Measurements from ENCODE around the gene SPDYE2.
"Not testable (repeated sequence)": the region's sequence is repeated elsewhere in the genome, so short reads cannot be mapped to it uniquely, and the experiment has no call there.

Gene SPDYE2

GRCh38 chr7:102602317-102602716 lies 51.3 kb downstream of the SPDYE2 start:
- not testable (repeated sequence) for DNase-seq (ENCODE audit: low read depth in 2 of 3, low spot score in 2 of 3)

GRCh38 chr7:102604431-102605145 lies 53.6 kb downstream of the SPDYE2 start:
- not testable (repeated sequence) for DNase-seq (ENCODE audit: low read depth in 2 of 3, low spot score in 2 of 3)

GRCh38 chr7:102606848-102607247 lies 55.8 kb downstream of the SPDYE2 start:
- DNase-seq (ENCODE audit: low read depth in 2 of 3, low spot score in 2 of 3): not testable (repeated sequence)

GRCh38 chr7:102609734-102610133 lies 58.7 kb downstream of the SPDYE2 start:
- not testable (repeated sequence) for DNase-seq (ENCODE audit: low read depth in 2 of 3, low spot score in 2 of 3)

- DNase-seq (ENCODE audit: low read depth in 2 of 3, low spot score in 2 of 3): not testable (repeated sequence)
Measured at GRCh38 chr7:102610441-102610840, 59.4 kb downstream of the SPDYE2 start.

GRCh38 chr7:102611013-102611674 lies 60.1 kb downstream of the SPDYE2 start:
- not testable (repeated sequence) for DNase-seq (ENCODE audit: low read depth in 2 of 3, low spot score in 2 of 3)

- not testable (repeated sequence) for DNase-seq (ENCODE audit: low read depth in 2 of 3, low spot score in 2 of 3)
Measured at GRCh38 chr7:102611675-102612325, 60.8 kb downstream of the SPDYE2 start.

Measured in activated CD8-positive, alpha-beta memory T cell treated with anti-CD3 and anti-CD28 coated beads for 48 hours (primary cell).